GM12891 (cell line): ENCODE measurements around the gene CNPY1.

Experiments used
- PAX5 ChIP-seq: IDR thresholded peaks from 2 replicates; pipeline ENCODE4 v1.6.1; 2011; ENCODE audit warnings: low read length, moderate library complexity, mild to moderate bottlenecking; ENCODE audit not compliant: insufficient read depth, severe bottlenecking
- POLR2A ChIP-seq: IDR thresholded peaks from 2 replicates; pipeline ENCODE4 v1.6.1; 2011; ENCODE audit warnings: low read depth, low read length, control low read depth
- POLR2AphosphoS5 ChIP-seq: IDR thresholded peaks from 2 replicates; pipeline ENCODE4 v1.6.1; 2011; ENCODE audit warnings: low read depth, low read length, control low read depth
- POU2F2 ChIP-seq: IDR thresholded peaks from 2 replicates; pipeline ENCODE4 v1.6.1; 2011; ENCODE audit warnings: low read depth, mild to moderate bottlenecking, control low read depth, low read length, moderate library complexity
- SPI1 ChIP-seq: IDR thresholded peaks from 2 replicates; pipeline ENCODE4 v1.6.1; 2011; ENCODE audit warnings: low read depth, low read length, control low read depth
- TAF1 ChIP-seq: IDR thresholded peaks from 2 replicates; pipeline ENCODE4 v1.6.1; 2011; ENCODE audit warnings: low read depth, low read length, control low read depth

DNA sequence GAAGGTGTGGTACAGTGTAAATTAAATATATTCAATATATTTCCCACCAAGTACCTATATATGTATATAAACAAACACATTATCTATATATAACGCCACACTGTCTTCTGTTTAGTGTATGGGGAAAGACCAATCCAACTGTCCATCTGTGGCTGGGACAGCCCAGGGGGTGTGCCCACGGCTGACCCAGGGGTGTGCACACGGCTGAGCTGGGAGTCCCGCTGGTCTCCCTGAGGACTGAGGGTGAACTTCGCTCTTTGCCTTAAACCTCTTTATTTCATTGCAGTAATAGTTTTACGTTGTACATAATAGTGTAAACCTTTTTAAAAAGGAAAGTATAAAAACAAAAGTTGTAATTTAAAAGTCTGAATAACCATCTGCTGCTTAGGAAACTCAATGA lies 82.2 kb downstream of the CNPY1 start:
- TF ChIP-seq POLR2AphosphoS5 (no peak), POLR2A (no peak), SPI1 (no peak), TAF1 (no peak), POU2F2 (no peak), PAX5 (no peak)
